ENCODE results near the gene ITPR1.
"Not testable (repeated sequence)": the region's sequence is repeated elsewhere in the genome, so short reads cannot be mapped to it uniquely, and the experiment has no call there.

Gene ITPR1

DNA sequence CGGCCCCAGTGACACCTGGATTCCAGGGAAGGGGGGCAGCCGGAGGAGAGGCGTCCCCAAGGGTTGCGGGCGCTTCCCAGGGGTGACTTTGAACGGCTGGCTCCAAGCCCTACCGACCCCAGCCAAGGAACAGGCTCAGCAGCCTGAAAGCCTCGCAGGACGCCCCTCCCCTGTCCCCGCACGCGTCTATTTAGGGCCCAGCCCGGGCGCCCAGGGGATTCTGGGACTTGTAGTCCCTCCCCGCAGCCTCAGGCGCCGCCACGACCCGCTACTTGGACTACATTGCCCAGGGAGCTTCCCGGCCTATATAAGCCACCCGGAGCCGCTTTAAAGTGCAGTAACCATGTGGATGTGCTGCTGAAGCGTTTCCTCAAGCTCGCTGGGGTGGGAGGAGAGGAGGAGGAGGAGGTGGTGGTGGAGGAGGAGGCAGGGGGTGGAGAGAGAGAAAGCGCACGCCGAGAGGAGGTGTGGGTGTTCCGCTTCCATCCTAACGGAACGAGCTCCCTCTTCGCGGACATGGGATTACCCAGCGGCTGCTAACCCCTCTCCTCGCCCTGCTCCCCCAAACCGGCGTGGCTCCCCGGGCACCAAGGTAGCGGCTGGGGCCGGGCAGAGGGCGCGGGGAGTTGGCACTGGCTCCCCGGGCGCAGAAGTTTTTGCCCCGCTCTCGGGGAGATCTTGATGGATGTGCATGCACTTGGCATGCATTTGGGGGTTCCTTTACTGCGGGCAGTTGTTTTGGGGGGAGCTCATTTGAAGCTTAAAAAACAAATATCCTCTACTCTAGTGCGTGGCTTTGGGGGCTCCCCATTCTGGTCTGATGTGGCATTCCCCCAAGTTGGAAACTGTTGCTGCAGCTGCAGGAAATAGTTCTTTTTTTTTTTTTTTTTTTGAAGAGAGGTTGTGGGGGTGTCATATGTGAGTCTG lies at the start of gene ITPR1:
TSS of gene ITPR1 (plus strand) at position 335 of the 927 bp plus-strand sequence. CDS start 23,144 bp downstream, outside the sequence.
- DNase-seq, result peak; percentile 98

DNA sequence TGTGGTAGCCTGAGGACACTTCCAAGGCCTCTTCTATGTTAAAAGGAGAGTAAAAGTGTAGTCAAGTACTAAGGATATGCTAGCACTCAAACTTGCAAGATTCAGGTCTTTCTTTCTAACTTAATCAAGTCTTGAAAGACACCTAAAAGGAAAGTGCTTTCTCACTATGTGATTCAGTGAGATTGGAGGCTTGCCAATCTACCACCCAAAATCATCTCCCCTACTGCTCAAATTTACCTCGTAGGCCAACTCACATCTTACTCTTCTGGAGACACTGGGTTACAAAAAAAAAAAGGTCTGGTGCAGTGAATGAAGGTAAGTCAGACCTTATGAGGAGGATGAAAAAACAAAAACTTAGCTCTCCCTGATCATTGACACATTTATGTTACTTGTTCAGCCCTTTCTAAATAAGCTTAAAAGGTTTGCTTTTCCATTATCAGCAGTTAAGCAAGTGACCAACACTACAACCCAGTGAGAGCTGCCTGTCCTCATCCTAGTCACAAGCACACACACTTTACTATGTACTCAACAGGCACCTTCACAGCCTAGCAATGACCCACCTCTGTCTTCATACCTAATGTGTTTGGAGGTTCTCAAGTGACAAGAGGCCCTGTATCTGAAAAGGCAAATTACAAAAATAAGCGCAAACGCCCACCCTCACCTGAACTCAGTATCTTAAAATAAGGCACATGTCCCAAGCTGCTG lies 45.7 kb upstream of the ITPR1 start:
- DNase-seq, result no peak

DNA sequence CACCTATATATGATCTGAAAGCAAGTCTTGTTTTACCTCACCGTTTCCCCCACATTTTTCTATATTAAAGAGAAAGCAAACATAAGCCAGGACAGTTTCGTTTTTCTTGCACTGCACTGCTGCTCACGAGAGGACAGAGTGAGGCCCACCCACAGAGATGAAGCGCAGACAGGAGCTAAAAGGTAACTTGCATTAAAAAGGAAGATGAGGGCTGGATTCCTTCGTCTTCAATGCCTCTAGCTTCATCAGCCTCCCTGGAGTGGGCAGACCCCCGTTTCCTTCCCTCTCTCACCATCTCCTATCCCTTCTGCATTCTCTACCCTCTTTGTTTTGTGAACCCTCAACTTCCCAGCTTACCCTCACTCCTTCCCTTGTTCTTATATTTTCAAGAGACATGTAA lies 45.0 kb upstream of the ITPR1 start:
- DNase-seq, result no peak

DNA sequence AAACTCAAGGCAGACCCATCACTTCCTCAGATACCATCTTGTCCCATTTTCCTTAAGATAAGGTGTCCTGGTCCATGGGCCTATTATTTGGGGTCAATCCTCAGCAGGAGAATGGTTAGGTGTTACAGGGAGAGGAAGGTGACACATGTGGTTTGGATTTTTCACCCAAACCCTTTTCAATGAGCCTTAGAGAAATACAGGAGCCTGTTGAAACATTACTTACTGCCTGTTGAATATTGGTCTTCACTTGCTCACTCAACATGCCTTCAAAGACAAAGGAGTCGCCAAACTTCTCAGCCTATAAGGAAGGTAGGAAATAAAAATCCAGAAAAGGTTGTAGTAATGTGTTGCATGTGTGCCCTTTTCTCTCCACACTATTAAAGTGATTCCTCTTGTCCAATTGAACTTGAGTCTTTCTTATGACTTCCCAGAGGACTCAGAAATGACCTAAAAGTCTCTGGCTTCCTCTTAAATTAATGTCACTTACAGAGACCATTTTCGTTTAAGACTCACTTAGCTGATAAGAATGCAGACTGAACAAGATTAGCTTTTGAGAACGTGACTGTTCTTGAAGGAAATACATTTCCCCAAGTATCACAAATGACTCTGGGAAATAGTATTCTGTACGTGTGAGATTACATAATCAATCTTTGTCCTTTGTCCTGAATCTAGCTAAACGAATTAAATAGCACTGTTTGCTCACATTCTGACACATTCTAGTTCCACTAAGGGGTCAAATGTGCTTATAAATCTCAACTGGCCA lies 43.9 kb upstream of the ITPR1 start:
- no peak for DNase-seq

DNA sequence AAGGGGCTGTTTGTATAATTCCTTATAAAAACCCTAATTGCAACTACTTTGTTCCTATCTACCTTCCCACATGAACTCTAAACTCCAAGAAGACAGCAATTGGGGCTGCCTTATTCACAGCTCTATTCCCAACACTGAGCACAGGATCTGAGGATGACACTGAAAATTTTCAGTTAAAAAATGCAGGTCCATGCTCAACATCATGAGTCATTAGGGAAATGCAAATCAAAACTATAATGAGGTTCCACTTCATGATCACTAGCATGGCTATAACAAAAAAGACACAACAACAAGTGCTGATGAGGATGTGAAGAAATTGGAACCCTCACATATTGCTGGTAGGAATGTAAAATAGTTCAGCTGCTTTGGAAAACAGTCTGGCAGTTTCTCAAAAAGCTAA lies 39.0 kb upstream of the ITPR1 start:
- DNase-seq, result no peak

DNA sequence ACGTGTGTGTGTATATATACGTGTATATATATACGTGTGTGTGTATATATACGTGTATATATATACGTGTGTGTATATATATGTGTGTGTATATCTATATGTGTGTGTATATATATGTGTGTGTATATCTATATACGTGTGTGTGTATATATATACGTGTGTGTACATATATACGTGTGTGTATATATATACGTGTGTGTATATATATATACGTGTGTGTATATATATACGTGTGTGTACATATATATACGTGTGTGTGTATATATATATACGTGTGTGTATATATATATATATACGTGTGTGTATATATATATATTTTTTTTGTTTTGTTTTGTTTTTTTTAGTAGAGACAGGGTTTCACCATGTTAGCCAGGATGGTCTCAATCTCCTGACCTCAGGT lies 36.4 kb upstream of the ITPR1 start:
- DNase-seq, result not testable (repeated sequence)

DNA sequence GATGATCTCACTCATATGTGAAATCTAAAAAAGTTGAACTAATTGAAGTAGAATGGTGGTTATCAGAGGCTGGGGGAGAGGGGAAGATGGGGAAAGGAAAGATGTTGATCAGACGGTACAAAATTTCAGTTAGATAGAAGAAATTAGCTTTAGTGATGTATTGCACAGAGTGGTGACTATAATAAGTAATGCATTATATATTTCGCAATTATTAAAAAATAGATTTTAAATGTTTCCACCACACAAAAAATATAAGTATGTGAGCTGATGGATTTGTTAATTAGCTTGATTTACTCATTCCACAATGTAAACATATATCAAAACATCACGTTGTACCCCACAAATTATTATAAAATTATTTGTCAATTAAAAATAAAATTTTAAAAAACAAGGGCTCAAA lies 34.2 kb upstream of the ITPR1 start:
- no peak for DNase-seq

DNA sequence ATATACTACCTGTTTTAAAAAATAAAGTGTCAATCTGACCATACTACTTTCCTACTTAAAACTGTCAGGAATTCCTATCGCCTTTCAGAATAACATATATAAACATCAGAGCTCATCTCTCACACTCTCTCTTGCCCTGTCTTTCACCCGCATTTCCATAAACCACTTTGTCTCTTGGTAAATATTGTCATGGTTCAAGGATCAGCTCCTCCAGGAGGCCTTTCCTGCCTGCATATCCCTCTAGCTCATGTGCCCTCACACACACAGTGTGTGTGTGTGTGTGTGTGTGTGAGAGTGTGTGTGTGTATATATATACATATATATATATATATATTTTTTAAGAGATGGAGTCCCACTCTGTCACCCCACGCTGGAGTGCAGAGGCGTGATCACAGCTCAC lies 32.8 kb upstream of the ITPR1 start:
- DNase-seq, result no peak

DNA sequence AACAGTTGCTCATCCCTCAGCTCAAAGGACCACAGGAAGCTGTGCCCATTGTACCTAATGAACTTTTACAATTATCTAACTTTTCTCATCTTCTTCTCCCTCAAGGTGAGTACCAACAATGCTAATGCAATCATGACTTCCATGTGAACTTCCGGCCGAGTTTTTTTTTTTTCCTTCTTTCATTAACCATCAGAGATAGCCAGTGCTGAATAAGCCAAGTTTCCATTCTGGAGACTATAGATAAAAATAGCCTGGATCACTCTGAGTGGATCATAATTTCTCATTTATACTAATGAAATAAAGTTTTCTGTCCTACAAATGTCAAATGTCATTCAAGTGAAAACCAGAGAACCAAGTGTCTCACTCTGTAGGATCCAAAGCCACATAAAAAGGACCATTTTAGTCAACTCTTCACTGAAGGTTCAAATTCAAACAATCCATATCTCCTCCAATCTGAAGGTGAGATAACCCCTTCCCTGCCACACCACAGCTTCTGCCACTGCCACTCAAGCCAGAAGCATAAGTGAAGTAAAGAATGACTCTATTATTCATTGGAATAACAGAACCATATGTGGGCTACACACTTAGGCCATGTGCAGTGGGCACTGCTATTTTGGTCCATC lies 31.6 kb upstream of the ITPR1 start:
- no peak for DNase-seq

DNA sequence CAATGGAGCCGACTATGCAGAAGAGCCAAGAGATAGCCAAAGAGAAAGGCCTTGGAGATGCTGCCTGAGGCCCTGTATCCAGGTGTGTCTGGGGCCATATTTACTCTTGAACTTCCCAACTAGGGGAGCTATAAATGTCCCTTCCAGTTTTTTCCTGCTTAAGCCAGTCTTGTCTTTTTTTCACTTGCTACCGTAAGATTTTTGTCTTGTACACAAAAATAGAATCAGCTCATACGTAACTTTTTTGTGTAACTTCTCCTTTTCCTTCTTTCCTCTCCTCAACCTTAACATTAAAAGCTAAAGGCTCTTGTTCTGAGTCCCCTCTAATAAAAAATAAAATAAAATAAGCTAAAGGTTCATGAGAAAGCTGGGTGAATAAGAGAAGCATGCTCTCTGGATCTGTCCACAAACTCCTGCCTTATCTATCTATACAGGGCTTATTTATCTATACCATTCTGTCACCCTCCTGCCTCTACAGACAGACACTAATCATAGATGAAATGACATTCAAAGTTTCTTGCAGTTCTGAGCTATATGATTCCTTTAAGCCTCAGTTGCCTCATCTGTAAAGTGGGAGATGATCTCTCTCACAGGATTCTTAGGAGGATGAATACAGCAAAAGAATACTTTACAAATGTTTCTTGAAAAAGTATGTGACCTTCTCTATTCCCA lies 30.6 kb upstream of the ITPR1 start:
- no peak for DNase-seq

DNA sequence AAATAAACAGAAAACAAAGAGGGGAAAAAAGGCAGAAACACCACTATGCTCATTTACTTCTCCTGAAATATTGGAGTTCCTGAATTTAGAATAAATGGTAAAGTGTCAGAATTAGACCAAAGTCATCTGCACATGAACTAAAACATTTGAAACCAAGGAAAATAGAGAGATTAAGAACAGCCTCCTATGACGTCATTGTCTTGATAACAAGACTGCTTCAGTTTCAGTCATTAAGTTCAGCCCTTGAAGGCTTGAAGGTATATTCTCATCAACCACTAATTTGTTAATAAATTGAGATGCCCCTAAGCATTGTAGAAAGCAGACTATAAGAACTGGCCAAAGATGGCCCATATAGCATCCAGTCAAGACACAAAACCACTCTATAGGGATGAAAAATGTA lies 28.6 kb upstream of the ITPR1 start:
- no peak for DNase-seq

DNA sequence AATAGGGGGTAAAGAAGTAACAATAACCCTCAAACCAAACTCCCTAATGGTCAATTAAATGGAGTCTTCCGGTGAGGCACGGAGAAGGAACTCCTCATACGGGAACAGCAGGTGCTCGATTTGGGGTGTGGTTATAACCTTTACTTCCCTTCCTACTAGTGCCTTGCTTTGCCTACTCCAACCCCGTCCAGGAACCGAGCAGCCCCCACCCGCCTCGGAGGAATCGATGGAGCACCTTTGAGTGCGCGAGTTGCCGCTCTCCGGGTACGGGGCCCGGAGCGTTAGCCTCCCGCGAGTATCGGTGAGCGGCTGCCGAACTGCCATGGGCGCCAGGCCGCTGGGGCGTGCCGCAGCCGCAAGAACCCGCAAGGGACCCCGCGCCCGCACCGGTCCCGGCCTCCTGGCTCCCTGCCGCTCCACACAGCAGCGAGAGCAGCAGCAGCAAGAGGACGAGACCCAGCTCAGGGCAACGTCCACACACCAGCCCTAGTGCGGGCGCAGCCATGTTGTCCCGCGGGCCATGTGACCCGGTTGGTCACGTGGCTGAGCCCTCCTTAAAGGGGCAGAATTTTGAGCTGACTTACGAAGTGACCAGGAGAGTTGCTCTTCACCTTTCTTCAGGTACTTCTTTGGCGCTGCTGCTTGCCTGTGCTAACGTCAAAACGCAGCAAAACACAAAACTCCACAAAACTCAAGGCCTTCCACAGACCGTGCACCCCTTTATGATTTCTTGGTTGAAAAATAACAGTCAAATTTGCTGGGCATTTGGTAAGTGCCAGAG lies 26.2 kb upstream of the ITPR1 start, which contains the start of gene SUMF1:
TSS of gene SUMF1 (minus strand) at position 529 of the 781 bp plus-strand sequence. CDS start at position 505, 24 bp downstream.
- peak; percentile 81 for DNase-seq

DNA sequence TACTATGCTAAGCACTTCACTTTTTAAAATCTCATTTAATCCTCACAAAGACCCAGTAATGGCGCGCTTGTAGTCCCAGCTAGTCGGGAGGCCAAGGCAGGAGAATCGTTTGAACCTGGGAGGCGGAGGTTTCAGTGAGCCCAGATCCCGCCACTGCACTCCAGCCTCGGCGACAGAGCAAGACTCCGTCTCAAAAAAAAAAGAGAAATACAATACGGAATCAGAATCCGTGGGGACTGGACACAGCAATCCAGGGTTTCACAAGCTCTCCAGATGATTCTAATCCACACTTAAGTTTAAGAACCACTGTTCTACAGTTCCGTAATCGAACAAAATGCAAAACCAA lies 25.7 kb upstream of the ITPR1 start:
- no peak for DNase-seq

DNA sequence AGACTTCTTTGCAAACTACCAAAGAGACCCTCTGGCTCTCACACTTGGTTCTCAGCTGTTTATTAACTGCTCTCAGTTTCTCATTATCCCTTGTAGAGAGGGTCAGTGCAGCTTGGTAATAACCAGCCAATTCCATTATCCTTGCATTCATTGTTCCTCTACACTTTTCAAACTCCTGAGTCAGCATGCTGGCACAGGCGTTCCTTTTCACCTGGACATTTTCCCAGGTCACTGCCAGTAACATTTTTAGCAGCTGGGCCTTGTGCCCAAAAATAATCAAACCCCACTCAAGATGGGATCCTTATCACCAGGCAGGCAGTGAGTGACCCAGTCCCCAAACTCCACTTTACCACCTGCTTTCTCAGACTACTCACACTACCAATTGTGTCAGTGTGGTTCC lies 21.2 kb upstream of the ITPR1 start:
- no peak for DNase-seq

DNA sequence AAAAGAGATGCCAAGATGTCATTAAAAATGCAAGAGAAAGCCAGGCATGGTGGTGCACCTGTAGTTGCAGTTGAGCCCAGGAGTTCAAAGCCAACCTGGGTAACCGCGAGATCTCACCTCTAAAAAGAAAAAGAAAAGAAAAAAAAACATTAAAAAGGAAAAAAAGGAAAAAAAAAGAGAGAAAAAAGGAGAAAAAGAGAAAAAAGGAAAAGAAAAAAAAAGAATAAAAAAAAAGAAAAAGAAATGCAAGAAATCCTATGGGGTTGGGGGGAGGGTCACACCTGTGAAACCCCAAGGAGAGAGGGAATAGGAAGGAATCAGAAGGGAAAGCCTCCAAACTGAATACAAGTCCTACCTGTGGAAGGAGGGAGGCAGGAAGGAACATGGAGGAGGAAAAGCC lies 20.8 kb upstream of the ITPR1 start:
- DNase-seq, result no peak

DNA sequence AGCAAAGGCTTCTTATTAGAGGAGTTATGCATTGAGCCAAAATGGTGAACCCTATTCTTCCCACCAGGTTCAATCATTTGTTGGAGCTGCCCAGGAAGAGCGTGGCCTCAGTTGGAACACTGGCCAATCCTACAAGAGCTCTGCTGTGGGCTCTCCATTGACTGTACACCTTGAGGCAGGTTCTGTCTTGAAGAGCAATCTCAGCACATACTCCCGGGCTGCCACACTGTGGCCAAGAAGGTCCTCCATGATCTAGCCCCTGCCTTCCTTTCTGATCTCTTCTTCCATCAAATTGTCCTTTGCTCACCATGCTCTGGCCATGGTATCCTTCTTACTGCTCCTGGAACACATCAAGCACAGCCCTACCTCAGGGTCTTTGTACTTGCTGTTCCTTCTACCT lies 20.4 kb upstream of the ITPR1 start:
- DNase-seq, result no peak

DNA sequence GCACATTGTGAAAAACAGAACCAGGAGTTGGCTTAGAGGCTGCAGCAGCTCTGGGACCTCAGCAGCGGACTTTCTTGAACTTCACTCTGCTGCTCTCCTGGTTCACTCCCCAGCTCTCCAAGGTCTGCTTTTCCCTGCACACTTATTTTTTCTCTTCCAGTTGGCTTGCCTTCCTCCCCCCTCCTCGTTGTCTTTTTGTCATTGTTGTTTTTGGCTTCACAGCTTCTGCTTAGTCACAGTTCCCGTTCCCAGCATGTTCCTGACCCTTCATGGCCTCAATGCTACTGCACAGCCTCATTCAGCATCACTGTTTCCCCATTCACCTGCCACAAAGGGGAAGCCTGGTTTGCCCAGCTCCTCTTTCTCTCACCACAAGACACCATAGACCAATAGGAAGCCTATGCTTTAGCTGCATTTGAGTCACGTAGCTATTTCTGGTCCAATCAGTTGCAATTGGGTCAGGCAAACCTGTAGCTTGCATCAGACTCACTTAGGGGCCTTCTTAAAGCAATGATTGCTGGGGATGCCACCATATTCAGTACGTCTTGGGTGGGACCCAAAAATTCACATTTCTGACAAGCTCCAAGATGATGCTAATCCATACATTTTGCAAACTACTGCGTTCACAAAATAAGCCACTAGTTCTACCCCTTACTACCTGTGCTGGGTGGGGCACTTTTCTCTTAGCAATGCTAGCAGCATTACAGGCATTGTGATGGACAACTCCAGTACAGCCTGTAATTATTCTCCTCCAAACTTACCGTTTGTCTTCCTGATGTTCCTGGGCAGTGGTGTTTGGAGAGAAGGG lies 18.3 kb upstream of the ITPR1 start:
- peak; percentile 52 for DNase-seq

DNA sequence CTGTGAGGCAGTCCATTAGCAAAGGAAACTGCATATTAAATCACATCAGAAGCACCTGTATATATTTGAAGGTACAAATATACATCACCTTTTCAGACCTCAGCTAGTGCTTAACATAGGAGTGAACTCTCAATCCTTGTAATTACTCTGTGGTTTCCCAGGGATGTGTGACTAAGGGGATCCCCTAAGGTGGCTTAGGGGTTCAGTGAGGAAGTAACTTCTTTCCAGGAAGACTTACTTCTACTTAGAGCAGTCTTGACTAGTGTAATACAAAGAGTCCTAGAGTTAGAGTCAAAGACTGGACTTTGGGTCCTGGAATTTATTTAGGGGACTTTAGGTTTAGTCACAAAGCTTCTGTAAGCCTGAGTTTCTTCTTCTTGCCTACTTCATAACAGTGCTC lies 17.3 kb upstream of the ITPR1 start:
- DNase-seq, result no peak

DNA sequence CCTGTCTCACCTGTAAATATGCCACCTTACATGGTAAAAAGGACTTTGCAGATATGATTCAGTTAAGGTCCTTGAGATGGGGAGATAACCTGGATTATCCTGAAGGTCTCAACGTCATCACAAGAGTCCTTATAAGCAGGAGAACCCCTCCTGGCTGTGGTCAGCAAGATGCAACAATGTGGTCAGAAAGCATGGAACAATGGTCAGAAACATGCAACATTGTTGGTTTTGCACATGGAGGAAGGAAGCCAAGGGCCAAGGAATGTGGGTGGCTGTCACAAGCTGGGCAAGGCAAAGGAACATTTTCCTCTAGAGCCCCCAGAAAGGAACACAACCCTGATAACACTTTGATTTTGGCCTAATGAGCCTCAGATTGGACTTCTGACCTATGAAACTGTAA lies 16.7 kb upstream of the ITPR1 start:
- DNase-seq, result no peak

DNA sequence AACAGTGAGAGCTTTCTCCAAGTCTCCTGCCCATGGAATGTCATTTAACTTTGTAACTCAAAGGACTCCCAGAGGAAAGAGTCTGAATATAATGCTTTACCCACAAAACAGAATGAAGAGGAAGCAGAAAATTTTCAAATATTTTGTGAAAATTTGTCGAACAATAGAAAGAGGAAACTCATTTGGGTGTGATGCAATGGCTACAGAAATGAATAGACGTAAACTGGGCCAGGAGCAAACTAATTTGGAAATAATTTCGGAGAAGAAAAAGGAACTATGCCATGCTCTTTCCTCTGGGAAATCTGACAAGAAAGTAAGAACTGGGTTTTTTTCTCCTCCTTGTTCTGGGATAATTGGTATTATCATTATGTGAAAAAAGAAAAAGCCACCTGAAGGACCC lies 14.9 kb upstream of the ITPR1 start:
- DNase-seq, result no peak

DNA sequence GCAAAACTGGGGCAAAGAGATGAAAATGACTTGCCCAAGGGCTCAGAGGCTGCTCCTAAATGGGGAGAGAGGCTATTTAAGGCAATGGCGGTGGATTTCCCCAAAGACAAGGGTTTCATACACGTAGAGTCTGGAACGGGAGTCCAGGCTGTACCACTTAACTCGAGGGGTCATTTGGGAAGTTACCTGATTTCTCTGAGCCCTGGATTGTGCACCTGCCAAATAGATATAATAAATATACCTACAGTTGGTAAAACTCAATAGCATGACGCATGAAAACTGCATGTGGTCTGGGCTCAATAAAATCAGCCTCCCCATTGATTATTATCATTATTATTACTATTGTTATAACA lies 1.3 kb upstream of the ITPR1 start:
- no peak for DNase-seq
